Hepatocyte (in vitro differentiated cells): ENCODE measurements around the gene UBE2J2. TPM values are rescaled to one million over a fixed set of nuclear protein-coding genes. Genes with fewer than 3 reads are reported as not detected.

Experiments
- DNase-seq: peaks from one replicate; pipeline ENCODE4 v3.0.0-alpha.2; 2016; ENCODE audit warnings: low spot score
- H2AFZ ChIP-seq: fragments of 200-600 bp; sonication (generic); 2 replicates; pipeline ENCODE4 v1.6.0; 2016; ENCODE audit warnings: antibody characterized with exemption, mild to moderate bottlenecking
- H3K27ac ChIP-seq: fragments of 200-600 bp; sonication (generic); 2 replicates; pipeline ENCODE4 v1.5.1; 2016; ENCODE audit warnings: mild to moderate bottlenecking
- H3K27me3 ChIP-seq: fragments of 200-600 bp; sonication (generic); 2 replicates; pipeline ENCODE4 v1.6.1; 2016
- H3K36me3 ChIP-seq: fragments of 200-600 bp; sonication (generic); replicated peaks from 2 replicates; pipeline ENCODE4 v1.5.1; 2016; ENCODE audit warnings: low read depth; ENCODE audit not compliant: insufficient read depth
- H3K4me1 ChIP-seq: fragments of 200-600 bp; sonication (generic); 2 replicates; pipeline ENCODE4 v1.5.1; 2016; ENCODE audit warnings: mild to moderate bottlenecking, moderate library complexity; ENCODE audit not compliant: insufficient read depth
- H3K4me2 ChIP-seq: fragments of 200-600 bp; sonication (generic); 2 replicates; pipeline ENCODE4 v1.6.0; 2016
- H3K4me3 ChIP-seq: fragments of 200-600 bp; sonication (generic); 2 replicates; pipeline ENCODE4 v1.5.1; 2016; ENCODE audit warnings: mild to moderate bottlenecking
- H3K79me2 ChIP-seq: fragments of 200-600 bp; sonication (generic); 2 replicates; pipeline ENCODE4 v1.6.0; 2017; ENCODE audit warnings: mild to moderate bottlenecking
- H3K9me2 ChIP-seq: fragments of 200-600 bp; sonication (generic); replicated peaks from 2 replicates; pipeline ENCODE4 v1.6.0; 2017; ENCODE audit warnings: mild to moderate bottlenecking; ENCODE audit not compliant: insufficient read depth
- H3K9me3 ChIP-seq: fragments of 200-600 bp; sonication (generic); 2 replicates; pipeline ENCODE4 v1.5.1; 2016; ENCODE audit warnings: low read depth, mild to moderate bottlenecking
- H4K20me1 ChIP-seq: fragments of 200-600 bp; sonication (generic); 2 replicates; pipeline ENCODE4 v1.6.0; 2016; ENCODE audit warnings: mild to moderate bottlenecking; ENCODE audit not compliant: insufficient read depth, poor library complexity, severe bottlenecking
- EZH2 ChIP-seq: fragments of 200-600 bp; sonication (generic); IDR thresholded peaks from 2 replicates; pipeline ENCODE4 v1.6.1; 2016; ENCODE audit warnings: antibody characterized with exemption, mild to moderate bottlenecking, borderline replicate concordance
- EZH2phosphoT487 ChIP-seq: fragments of 200-600 bp; sonication (generic); IDR thresholded peaks from one replicate; pipeline ENCODE4 v1.6.1; 2018; ENCODE audit warnings: antibody characterized with exemption, mild to moderate bottlenecking, low read depth, moderate library complexity; ENCODE audit not compliant: unreplicated experiment, severe bottlenecking
- WGBS: methylation state at CpG from one replicate; pipeline ENCODE4 v1.1.6; 2016; ENCODE audit warnings: low lambda C conversion rate; ENCODE audit errors: missing lambda C conversion rate; 5-methylcytosine and 5-hydroxymethylcytosine counted together
- polyA plus RNA-seq: library from polyadenylated mRNA; unstranded; fragments of >200 nt; fragmentation: Nextera tagmentation; extraction: Ambion mirVana; gene quantifications from 2 replicates; pipeline ENCODE4 v1.2.1, GENCODE V29; 2016
- total RNA-seq: library from RNA; depleted of rRNA; stranded (reverse); fragments of >200 nt; gene quantifications from 2 replicates; pipeline ENCODE4 v1.2.3, GENCODE V29; 2014
- TF ChIP-seq, protein P1 (sequence below): fragments of 200-600 bp; sonication (generic); IDR thresholded peaks from 2 replicates; pipeline ENCODE4 v1.5.1; 2016; ENCODE audit warnings: antibody characterized with exemption, mild to moderate bottlenecking; ENCODE audit not compliant: poor library complexity

UBE2J2 gene
- total and polyA plus RNA-seq, 2 experiments from 2014 or later = 31.7 to 66.7 TPM

DNA sequence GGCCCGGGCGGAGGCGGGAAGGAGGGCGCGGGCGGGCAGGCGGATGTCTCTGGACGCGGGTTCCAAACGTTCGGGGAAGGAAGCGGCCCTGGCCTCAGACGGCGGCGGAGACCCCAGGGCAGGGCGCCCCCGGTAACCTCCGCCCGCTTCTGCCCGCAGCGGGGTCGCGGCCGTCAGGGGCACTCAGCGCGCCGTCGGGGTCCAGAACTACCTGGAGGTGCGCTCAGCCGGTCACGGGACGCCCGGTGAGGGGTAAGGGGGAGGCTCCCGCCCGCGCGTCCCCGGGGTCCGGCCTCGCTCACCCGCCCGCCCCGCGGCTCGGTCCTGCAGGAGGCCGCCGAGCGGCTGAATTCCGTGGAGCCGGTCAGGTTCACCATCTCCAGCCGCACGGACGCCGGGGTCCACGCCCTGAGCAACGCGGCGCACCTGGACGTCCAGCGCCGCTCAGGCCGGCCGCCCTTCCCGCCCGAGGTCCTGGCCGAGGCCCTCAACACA lies 35.1 kb upstream of the UBE2J2 start:
- Histone ChIP-seq H3K4me3 (peak overlapping the region; percentile 98), H3K4me1 (peaks cover 41% of the 10 kb centered on the region), H3K4me2 (peak overlapping the region; percentile 91), H3K27me3 (no peaks in the 10 kb centered on the region), H3K79me2 (peaks cover 54% of the 10 kb centered on the region), H3K9me2 (no peaks in the 10 kb centered on the region), H3K9me3 (no peaks in the 10 kb centered on the region), H2AFZ (peak overlapping the region; percentile 9), H3K36me3 (no peaks in the 10 kb centered on the region), H3K27ac (peak overlapping the region; percentile 87), H4K20me1 (peaks cover 21% of the 10 kb centered on the region)
- WGBS = under 1% methylated on average over 29 of the region's 66 CpGs
- TF ChIP-seq EZH2 (no peak), EZH2phosphoT487 (no peak)
- TF ChIP-seq, protein P1, sequence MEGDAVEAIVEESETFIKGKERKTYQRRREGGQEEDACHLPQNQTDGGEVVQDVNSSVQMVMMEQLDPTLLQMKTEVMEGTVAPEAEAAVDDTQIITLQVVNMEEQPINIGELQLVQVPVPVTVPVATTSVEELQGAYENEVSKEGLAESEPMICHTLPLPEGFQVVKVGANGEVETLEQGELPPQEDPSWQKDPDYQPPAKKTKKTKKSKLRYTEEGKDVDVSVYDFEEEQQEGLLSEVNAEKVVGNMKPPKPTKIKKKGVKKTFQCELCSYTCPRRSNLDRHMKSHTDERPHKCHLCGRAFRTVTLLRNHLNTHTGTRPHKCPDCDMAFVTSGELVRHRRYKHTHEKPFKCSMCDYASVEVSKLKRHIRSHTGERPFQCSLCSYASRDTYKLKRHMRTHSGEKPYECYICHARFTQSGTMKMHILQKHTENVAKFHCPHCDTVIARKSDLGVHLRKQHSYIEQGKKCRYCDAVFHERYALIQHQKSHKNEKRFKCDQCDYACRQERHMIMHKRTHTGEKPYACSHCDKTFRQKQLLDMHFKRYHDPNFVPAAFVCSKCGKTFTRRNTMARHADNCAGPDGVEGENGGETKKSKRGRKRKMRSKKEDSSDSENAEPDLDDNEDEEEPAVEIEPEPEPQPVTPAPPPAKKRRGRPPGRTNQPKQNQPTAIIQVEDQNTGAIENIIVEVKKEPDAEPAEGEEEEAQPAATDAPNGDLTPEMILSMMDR = no peak
- DNase-seq = peak; percentile 54

DNA sequence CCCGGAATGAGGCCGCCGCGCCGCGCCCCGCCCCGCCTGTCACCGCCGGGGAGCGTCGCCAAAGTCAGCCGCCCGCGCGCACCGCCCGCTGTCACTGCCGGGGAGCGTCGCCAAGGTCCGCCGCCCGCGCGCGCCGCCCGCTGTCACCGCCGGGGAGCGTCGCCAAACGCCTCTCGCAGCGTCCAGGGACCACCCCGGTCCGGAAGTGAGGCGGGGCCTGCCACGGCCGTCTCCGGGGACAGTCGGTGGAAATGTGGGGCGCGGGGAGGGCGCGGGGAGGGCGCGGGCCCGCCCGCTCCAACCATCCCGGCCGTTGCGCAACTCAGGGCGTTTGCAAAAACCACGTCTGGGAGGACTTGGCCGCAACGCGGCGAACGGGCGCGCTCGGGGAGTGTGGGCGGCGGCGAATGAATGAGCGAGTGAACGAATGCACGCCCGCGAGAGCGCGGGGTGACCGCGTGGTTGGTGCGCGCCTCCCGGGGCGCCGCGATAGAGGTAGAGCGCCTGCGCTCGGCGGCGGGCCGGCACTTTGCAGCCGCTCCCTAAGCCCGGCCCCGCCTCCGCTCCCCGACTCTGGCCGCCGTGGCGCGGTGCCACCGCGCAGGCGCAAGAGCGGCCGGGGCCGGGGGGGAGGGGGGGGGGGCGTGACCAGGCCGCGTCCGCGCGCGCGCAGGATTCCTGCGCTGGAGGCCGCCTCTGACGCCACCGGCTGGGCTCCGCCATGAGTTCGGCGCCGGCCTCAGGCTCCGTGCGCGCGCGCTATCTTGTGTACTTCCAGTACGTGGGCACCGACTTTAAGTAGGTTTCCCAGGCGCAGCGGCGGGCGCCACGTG lies 34.5 kb upstream of the UBE2J2 start, which contains the start of the genes ACAP3 and PUSL1:
ACAP3 (minus strand) TSS at position 8 of the 833 bp plus-strand sequence. CDS start 115 bp downstream, outside the sequence.
PUSL1 (plus strand) TSS at position 675 of the 833 bp plus-strand sequence; CDS start at position 722, 47 bp downstream.
- Histone ChIP-seq H4K20me1 (peaks cover 23% of the 10 kb centered on the region), H3K27ac (peak within 1 kb of the TSS; percentile 93), H3K9me3 (no peaks in the 10 kb centered on the region), H3K9me2 (no peaks in the 10 kb centered on the region), H3K4me3 (peak within 1 kb of the TSS; percentile 98), H2AFZ (peak within 1 kb of the TSS; percentile 64), H3K36me3 (no peaks in the 10 kb centered on the region), H3K79me2 (peaks cover 59% of the 10 kb centered on the region), H3K4me2 (peak within 1 kb of the TSS; percentile 99), H3K27me3 (no peaks in the 10 kb centered on the region), H3K4me1 (peaks cover 41% of the 10 kb centered on the region)
- peak; percentile 97 for DNase-seq
- 2% methylated on average over 69 of the region's 131 CpGs for WGBS
- TF ChIP-seq EZH2 (no peak), EZH2phosphoT487 (no peak)
- TF ChIP-seq, protein P1 = no peak

GRCh38 chr1:1307261-1307922 lies 33.7 kb upstream of the UBE2J2 start:
- Histone ChIP-seq H3K27ac (peak overlapping the region; percentile 93), H3K36me3 (no peaks in the 10 kb centered on the region), H3K4me1 (peaks cover 41% of the 10 kb centered on the region), H4K20me1 (peaks cover 24% of the 10 kb centered on the region), H3K9me2 (no peaks in the 10 kb centered on the region), H2AFZ (no peak overlapping the region), H3K4me3 (peak overlapping the region; percentile 70), H3K79me2 (peaks cover 63% of the 10 kb centered on the region), H3K4me2 (peak overlapping the region; percentile 99), H3K27me3 (no peaks in the 10 kb centered on the region), H3K9me3 (no peaks in the 10 kb centered on the region)
- no peak for TF ChIP-seq EZH2phosphoT487
- TF ChIP-seq, protein P1 = no peak
- TF ChIP-seq EZH2 = no peak
- WGBS = 4% methylated on average over 18 of the region's 83 CpGs
- no peak for DNase-seq
